ENCODE measurements around the gene ARHGAP42.

DNA sequence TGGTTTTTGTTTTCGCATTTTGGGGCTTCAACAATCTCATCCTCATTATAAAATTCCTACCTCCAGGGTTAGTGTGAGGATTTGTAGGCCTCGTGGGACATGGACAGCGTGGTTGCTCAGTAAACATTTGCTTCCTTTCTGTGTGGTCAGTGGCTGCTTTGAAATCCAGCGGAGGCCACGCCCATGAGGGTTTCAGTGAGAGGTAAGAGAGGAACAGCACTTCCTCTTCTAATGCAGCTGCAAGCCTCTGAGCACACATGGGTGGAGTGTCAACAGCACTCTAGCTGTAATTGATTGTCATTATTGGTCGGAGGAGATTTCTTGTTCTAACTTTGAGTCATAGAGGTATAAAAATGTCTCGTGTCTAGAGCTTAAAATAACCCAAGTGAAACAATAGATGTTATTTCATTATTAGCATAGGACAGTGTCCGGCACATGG lies 6.0 kb upstream of the ARHGAP42 start:
- TF ChIP-seq FOXP2 (optimal IDR thresholded peaks at IDR 0.05; ENCODE audit: control extremely low read depth, extremely low read length, insufficient read depth) (no peak), POLR2AphosphoS5 (IDR thresholded peaks at IDR 0.05; ENCODE audit: borderline replicate concordance, low read depth, low read length) (no peak)

All from SK-N-MC (cell line).